Measurements from ENCODE around the gene RASAL3. TPM values are rescaled to one million over a fixed set of nuclear protein-coding genes. Genes with fewer than 3 reads are reported as not detected.
"Not testable (repeated sequence)": the region's sequence is repeated elsewhere in the genome, so short reads cannot be mapped to it uniquely, and the experiment has no call there.

The RASAL3 gene
- total RNA-seq, 1 donor from 2014 or later, result not detected

DNA sequence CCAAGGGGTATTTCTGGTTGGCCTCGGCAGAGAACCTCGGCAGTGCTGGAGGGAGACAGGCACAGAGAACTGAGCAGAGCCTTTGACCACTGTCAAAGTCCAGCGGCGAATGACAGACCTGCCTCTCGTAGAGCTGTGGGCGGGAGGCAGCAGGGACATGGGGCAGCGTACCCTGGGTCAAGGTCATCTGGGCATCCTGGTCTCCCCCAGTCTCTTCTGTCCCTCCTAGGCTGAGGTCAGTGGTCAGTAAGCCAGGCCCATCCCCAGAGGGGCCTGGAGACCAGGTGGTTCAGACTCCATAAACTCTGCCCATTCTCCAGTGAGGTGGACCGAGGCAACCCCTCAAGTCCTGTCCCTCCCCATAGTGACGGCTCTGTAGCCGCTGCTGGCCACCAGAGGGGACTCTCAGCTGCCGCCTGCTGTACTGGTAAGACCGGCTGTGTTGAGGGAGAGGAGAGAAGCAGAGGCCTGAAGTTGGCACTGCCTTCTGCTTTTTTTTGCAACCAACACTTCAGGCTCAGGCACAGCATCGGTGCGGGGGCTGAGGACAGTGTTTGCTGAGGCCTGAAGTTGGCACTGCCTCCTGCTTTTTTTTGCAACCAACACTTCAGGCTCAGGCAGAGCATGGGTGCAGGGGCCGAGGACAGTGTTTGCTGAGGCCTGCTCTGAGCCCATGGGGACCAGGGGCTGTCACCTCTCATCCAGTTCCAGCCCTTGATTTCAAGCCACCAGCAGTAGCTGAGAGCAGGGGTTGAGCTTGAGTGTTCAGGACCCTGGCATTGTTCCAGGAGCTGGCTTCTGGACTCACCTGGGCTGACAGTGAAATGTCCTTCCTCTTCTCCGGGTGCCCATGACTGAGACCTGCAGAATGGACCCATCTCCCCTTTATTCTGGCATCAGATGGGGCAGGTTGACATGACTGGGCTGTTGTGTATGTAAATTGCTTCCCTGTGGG, 15.3 kb upstream of the RASAL3 start, which contains the start of gene PGLYRP2:
Gene PGLYRP2 (minus strand): TSS at position 111 of the 955 bp plus-strand sequence. CDS start 130 bp downstream, outside the sequence.
- Mint-ChIP-seq H3K4me1 (ENCODE audit: low read depth, unreplicated experiment) (no peaks in the 10 kb centered on the region), H3K36me3 (ENCODE audit: unreplicated experiment) (no peaks in the 10 kb centered on the region), H3K9me3 (ENCODE audit: unreplicated experiment) (no peaks in the 10 kb centered on the region), H3K27ac (ENCODE audit: unreplicated experiment) (no peak within 1 kb of the TSS), H3K27me3 (ENCODE audit: unreplicated experiment) (peaks cover 8% of the 10 kb centered on the region), H3K4me3 (ENCODE audit: unreplicated experiment) (no peak within 1 kb of the TSS)
- DNase-seq, result no peak
- TF ChIP-seq, protein P1, sequence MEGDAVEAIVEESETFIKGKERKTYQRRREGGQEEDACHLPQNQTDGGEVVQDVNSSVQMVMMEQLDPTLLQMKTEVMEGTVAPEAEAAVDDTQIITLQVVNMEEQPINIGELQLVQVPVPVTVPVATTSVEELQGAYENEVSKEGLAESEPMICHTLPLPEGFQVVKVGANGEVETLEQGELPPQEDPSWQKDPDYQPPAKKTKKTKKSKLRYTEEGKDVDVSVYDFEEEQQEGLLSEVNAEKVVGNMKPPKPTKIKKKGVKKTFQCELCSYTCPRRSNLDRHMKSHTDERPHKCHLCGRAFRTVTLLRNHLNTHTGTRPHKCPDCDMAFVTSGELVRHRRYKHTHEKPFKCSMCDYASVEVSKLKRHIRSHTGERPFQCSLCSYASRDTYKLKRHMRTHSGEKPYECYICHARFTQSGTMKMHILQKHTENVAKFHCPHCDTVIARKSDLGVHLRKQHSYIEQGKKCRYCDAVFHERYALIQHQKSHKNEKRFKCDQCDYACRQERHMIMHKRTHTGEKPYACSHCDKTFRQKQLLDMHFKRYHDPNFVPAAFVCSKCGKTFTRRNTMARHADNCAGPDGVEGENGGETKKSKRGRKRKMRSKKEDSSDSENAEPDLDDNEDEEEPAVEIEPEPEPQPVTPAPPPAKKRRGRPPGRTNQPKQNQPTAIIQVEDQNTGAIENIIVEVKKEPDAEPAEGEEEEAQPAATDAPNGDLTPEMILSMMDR (IDR thresholded peaks at IDR 0.05; ENCODE audit: partially characterized antibody, unreplicated experiment), result no peak

DNA sequence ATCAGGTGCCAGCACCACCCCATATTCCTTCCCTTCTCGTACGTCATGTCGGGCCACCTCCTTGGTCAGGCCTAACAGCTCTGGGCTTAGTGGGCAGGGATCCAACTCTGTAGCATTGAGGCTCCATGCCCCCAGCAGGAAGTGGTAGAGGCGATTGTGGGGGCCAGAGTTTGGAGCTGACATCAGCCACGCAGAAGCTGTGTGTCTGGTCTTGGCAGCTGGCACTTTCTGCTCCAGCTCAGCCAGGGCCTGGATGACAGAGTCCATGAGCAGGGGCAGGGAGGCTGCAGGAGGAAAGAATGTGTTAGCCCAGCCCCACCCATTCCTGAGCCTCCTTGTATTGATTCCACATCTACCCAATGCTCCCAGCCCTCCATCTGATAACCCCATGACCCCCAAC, 12.0 kb upstream of the RASAL3 start:
- Mint-ChIP-seq H3K27ac (ENCODE audit: unreplicated experiment) (no peak overlapping the region), H3K9me3 (ENCODE audit: unreplicated experiment) (peaks cover 2% of the 10 kb centered on the region), H3K27me3 (ENCODE audit: unreplicated experiment) (peaks cover 7% of the 10 kb centered on the region), H3K4me1 (ENCODE audit: low read depth, unreplicated experiment) (no peaks in the 10 kb centered on the region), H3K4me3 (ENCODE audit: unreplicated experiment) (no peak overlapping the region), H3K36me3 (ENCODE audit: unreplicated experiment) (no peaks in the 10 kb centered on the region)
- no peak for DNase-seq
- TF ChIP-seq, protein P1 (IDR thresholded peaks at IDR 0.05; ENCODE audit: partially characterized antibody, unreplicated experiment), result no peak

DNA sequence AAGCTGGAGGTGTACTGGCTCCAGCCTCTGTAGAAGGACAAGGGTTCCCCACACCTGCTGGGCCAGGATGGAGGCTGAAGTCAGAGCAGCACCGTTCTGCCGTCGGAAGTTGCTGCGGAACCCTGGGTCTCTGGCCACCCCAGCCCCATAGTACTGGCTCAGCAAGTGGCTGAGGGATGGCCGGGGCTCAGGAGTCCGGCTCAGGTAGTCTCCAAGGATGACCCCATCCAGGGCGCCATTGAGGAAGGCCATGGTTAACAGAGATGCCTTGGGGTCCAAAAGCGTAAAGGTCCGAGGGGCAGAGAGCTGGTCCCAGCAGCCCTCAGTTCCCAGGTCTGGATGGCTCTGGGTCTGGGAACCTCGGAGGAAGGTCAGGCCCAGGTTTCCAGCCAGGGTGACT, 11.3 kb upstream of the RASAL3 start:
- H3K9me3 Mint-ChIP-seq (ENCODE audit: unreplicated experiment), result peaks cover 2% of the 10 kb centered on the region
- H3K4me1 Mint-ChIP-seq (ENCODE audit: low read depth, unreplicated experiment), result no peaks in the 10 kb centered on the region
- H3K27me3 Mint-ChIP-seq (ENCODE audit: unreplicated experiment), result peaks cover 8% of the 10 kb centered on the region
- no peak overlapping the region for H3K27ac Mint-ChIP-seq (ENCODE audit: unreplicated experiment)
- no peaks in the 10 kb centered on the region for H3K36me3 Mint-ChIP-seq (ENCODE audit: unreplicated experiment)
- TF ChIP-seq, protein P1 (IDR thresholded peaks at IDR 0.05; ENCODE audit: partially characterized antibody, unreplicated experiment), result no peak
- no peak for DNase-seq
- H3K4me3 Mint-ChIP-seq (ENCODE audit: unreplicated experiment), result no peak overlapping the region

DNA sequence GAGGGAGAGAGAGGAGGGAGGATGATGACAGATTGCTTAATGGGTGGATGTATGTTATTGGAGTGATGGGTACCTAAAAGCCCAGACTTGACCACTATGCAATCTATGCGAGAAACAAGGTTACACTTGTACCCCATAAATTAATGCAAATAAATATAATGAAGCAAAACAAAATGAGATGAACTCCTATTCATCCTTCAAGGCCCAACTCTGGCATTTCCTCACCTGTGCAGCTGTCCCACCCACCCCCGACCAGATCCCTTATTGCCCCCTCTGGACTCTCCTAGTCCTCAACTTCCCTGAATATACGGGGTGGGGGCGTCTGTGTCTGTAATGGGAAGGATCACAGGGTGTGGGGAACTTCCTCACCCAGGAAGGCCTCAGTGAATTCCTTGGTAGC, 10.8 kb upstream of the RASAL3 start:
- no peak overlapping the region for H3K27ac Mint-ChIP-seq (ENCODE audit: unreplicated experiment)
- TF ChIP-seq, protein P1 (IDR thresholded peaks at IDR 0.05; ENCODE audit: partially characterized antibody, unreplicated experiment), result no peak
- H3K27me3 Mint-ChIP-seq (ENCODE audit: unreplicated experiment), result peaks cover 8% of the 10 kb centered on the region
- H3K4me3 Mint-ChIP-seq (ENCODE audit: unreplicated experiment), result no peak overlapping the region
- H3K9me3 Mint-ChIP-seq (ENCODE audit: unreplicated experiment), result peaks cover 2% of the 10 kb centered on the region
- no peaks in the 10 kb centered on the region for H3K36me3 Mint-ChIP-seq (ENCODE audit: unreplicated experiment)
- DNase-seq, result no peak
- H3K4me1 Mint-ChIP-seq (ENCODE audit: low read depth, unreplicated experiment), result no peaks in the 10 kb centered on the region

DNA sequence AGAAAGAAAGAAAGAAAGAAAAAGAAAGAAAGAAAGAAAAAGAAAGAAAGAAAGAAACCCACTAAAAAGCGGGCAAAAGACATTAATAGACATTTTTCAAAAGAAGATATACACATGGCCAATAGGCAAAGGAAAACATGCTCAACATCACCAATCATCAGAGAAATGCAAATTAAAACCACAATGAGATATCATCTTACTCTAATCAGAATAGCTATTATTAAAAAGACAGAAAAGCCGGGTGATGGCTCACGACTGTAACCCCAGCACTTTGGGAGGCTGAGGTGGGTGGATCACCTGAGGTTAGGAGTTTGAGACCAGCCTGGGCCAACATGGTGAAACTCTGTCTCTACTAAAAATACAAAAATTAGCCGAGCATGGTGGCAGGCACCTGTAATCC, 9.5 kb upstream of the RASAL3 start:
- H3K27me3 Mint-ChIP-seq (ENCODE audit: unreplicated experiment), result peaks cover 12% of the 10 kb centered on the region
- DNase-seq; H3K4me1 Mint-ChIP-seq (ENCODE audit: low read depth, unreplicated experiment); H3K27ac Mint-ChIP-seq (ENCODE audit: unreplicated experiment); H3K4me3 Mint-ChIP-seq (ENCODE audit: unreplicated experiment); H3K9me3 Mint-ChIP-seq (ENCODE audit: unreplicated experiment); H3K36me3 Mint-ChIP-seq (ENCODE audit: unreplicated experiment): not testable (repeated sequence)
